Measurements from ENCODE around the gene NKX2-2.

- TF ChIP-seq EZH2 (IDR thresholded peaks at IDR 0.05; ENCODE audit: borderline replicate concordance, low read depth, low read length, severe bottlenecking) (no peak), CTCF (IDR thresholded peaks at IDR 0.05; ENCODE audit: borderline replicate concordance, extremely low read depth, low read length, poor library complexity, severe bottlenecking) (no peak)
Observed at GRCh38 chr20:21559305-21559704, 45.4 kb upstream of the NKX2-2 start.

Data from DND-41 (cell line).